Measurements from ENCODE around the gene GXYLT2. TPM values are rescaled to one million over a fixed set of nuclear protein-coding genes. Genes with fewer than 3 reads are reported as not detected.

Gene GXYLT2
- total RNA-seq, 6 donors from 2014 or later = 3.3 to 10.0 (median 5.9) TPM

- 72% methylated on average over 5 of the region's 5 CpGs for WGBS, 2 donors
These were observed 103.0 kb downstream of the GXYLT2 start for GRCh38 chr3:72990701-72991395.

GRCh38 chr3:72991522-72991921 is 103.7 kb downstream of the GXYLT2 start:
- no peaks in the 10 kb centered on the region for H3K36me3 ChIP-seq
- H3K27ac ChIP-seq = no peak overlapping the region
- peaks cover 3 to 5% (median 4%) of the 10 kb centered on the region in 4 donors for H3K4me1 ChIP-seq
- no peaks in the 10 kb centered on the region for H3K27me3 ChIP-seq
- TF ChIP-seq POLR2AphosphoS5 (IDR thresholded peaks at IDR 0.05) = no peak
- no peak for TF ChIP-seq POLR2A (IDR thresholded peaks at IDR 0.05)
- no peak for TF ChIP-seq EP300 (IDR thresholded peaks at IDR 0.05)
- TF ChIP-seq CTCF (IDR thresholded peaks at IDR 0.05) = no peak
- DNase-seq = no peak
- H3K4me3 ChIP-seq = no peak overlapping the region
- 68 to 73% methylated on average over 2 of the region's 2 CpGs for WGBS, 2 donors
- ATAC-seq (ENCODE audit: low FRiP score in 2 of 2) = no peak
- H3K9me3 ChIP-seq = no peaks in the 10 kb centered on the region

More at GRCh38 chr3:72990701-72991395, 103.0 kb downstream of the GXYLT2 start:
- H3K9me3 ChIP-seq = peaks cover 0 to under 1% (median 0%) of the 10 kb centered on the region in 4 donors
- no peaks in the 10 kb centered on the region for H3K36me3 ChIP-seq
- no peak overlapping the region for H3K27ac ChIP-seq
- ATAC-seq (ENCODE audit: low FRiP score in 2 of 2) (no peak), DNase-seq (no peak)
- H3K4me1 ChIP-seq = no peaks in the 10 kb centered on the region
- no peaks in the 10 kb centered on the region for H3K27me3 ChIP-seq
- TF ChIP-seq POLR2A (IDR thresholded peaks at IDR 0.05) (no peak), POLR2AphosphoS5 (IDR thresholded peaks at IDR 0.05) (no peak), CTCF (IDR thresholded peaks at IDR 0.05) (no peak), EP300 (IDR thresholded peaks at IDR 0.05) (no peak)
- no peak overlapping the region for H3K4me3 ChIP-seq

- ATAC-seq (ENCODE audit: low FRiP score in 2 of 2) = no peak
- Histone ChIP-seq H3K27ac (no peak overlapping the region), H3K4me3 (no peak overlapping the region), H3K4me1 (peaks cover 11 to 13% (median 12%) of the 10 kb centered on the region in 4 donors), H3K36me3 (peaks cover 0 to under 1% (median 0%) of the 10 kb centered on the region in 4 donors), H3K9me3 (no peaks in the 10 kb centered on the region), H3K27me3 (no peaks in the 10 kb centered on the region)
- TF ChIP-seq POLR2A (IDR thresholded peaks at IDR 0.05) (no peak), CTCF (IDR thresholded peaks at IDR 0.05) (no peak), POLR2AphosphoS5 (IDR thresholded peaks at IDR 0.05) (no peak), EP300 (IDR thresholded peaks at IDR 0.05) (no peak)
- DNase-seq = no peak
- whole genome bisulfite sequencing, 2 donors = 78 to 87% methylated on average over 6 of the region's 6 CpGs
These were observed 105.5 kb downstream of the GXYLT2 start for GRCh38 chr3:72993391-72993790.

DNA sequence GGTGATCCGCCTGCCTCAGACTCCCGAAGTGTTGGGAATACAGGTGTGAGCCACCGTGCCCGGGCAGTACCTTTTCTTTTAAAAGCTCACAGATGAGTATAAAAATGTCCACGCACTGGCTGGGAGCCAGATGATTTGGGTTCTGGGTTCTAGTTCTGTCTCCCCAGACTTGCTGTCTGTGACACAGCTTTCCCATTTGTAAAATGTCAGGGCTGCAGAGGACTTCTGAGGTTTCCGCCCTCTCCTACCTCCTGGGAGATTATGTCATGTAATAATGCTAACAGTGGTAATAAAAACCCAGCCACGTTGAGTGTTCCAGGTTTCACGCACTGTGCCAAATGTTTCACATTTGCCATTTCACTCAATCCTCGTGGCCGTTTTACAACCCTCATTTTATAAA is 107.5 kb downstream of the GXYLT2 start:
- DNase-seq (no peak), ATAC-seq (ENCODE audit: low FRiP score in 2 of 2) (peak in 1 of 2 donors; percentile 14)
- peaks cover 0 to 8% (median 0%) of the 10 kb centered on the region in 4 donors for H3K36me3 ChIP-seq
- no peak for TF ChIP-seq EP300 (IDR thresholded peaks at IDR 0.05)
- TF ChIP-seq CTCF (IDR thresholded peaks at IDR 0.05) = no peak
- no peak for TF ChIP-seq POLR2AphosphoS5 (IDR thresholded peaks at IDR 0.05)
- TF ChIP-seq POLR2A (IDR thresholded peaks at IDR 0.05) = no peak
- no peaks in the 10 kb centered on the region for H3K9me3 ChIP-seq
- WGBS, 2 donors = 90 to 94% methylated on average over 10 of the region's 10 CpGs
- peaks cover 31 to 33% (median 31%) of the 10 kb centered on the region in 4 donors for H3K4me1 ChIP-seq
- H3K4me3 ChIP-seq = no peak overlapping the region
- H3K27ac ChIP-seq = no peak overlapping the region
- H3K27me3 ChIP-seq = no peaks in the 10 kb centered on the region

DNA sequence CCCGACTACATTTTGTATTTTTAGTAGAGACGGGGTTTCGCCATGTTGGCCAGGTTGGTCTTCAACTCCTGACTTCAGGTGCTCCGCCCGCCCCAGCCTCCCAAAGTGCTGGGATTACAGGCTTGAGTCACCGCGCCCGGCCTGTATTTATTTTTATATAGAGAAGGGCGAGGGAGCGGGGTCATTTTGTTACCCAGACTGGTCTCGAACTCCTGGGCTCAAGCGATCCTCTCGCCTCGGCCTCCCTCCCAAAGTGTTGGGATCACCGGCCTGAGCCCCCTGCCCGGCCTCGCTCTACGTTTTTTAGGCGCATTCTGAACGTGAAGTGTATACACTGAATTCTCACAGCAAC is 108.3 kb downstream of the GXYLT2 start:
- Histone ChIP-seq H3K27ac (peak overlapping the region; percentile 98 to 99 (median 98)), H3K36me3 (peaks cover 0 to 10% (median under 1%) of the 10 kb centered on the region in 4 donors), H3K9me3 (no peaks in the 10 kb centered on the region), H3K4me3 (peak overlapping the region in 3 of 4 donors; percentile 65 to 91 (median 65)), H3K4me1 (peaks cover 36 to 39% (median 38%) of the 10 kb centered on the region in 4 donors), H3K27me3 (no peaks in the 10 kb centered on the region)
- WGBS, 2 donors = 83 to 89% methylated on average over 20 of the region's 20 CpGs
- ATAC-seq (ENCODE audit: low FRiP score in 2 of 2) (no peak), DNase-seq (no peak)
- TF ChIP-seq EP300 (IDR thresholded peaks at IDR 0.05) = no peak
- TF ChIP-seq POLR2A (IDR thresholded peaks at IDR 0.05) = no peak
